H1 (cell line): ENCODE measurements around the gene PLEKHH3. TPM values are rescaled to one million over a fixed set of nuclear protein-coding genes. Genes with fewer than 3 reads are reported as not detected.

Experiments used
- CBX8 ChIP-seq: fragments of 300-800, 300-1000 bp; sonication (generic); IDR thresholded peaks from 2 replicates; pipeline ENCODE4 v1.7.1; 2016; ENCODE audit warnings: low read depth, low read length, borderline replicate concordance
- CTCF ChIP-seq, 3 experiments: IDR thresholded peaks; 1 replicate in 2 of 3; 2 replicates in 1 of 3; pipeline versions ENCODE4 v1.5.1 to v1.6.1; 2011; ENCODE audit warnings: low read length in 3 of 3, mild to moderate bottlenecking in 3 of 3, inconsistent platforms in 2 of 3, low read depth in 1 of 3, moderate library complexity in 1 of 3; ENCODE audit not compliant: insufficient read depth in 1 of 3; ENCODE audit errors: control extremely low read depth in 1 of 3
- E2F6 ChIP-seq: IDR thresholded peaks from 2 replicates; pipeline ENCODE4 v1.6.1; 2012; ENCODE audit warnings: inconsistent platforms
- GTF2F1 ChIP-seq: IDR thresholded peaks from 2 replicates; pipeline ENCODE4 v1.6.1; 2012; ENCODE audit warnings: low read depth, low read length, improper control_type of control experiment, borderline replicate concordance
- HDAC2 ChIP-seq, 2 experiments: fragments of 300-600 bp in 1 of 2; sonication (generic) in 1 of 2; IDR thresholded peaks; 2 replicates each; pipeline ENCODE4 v1.6.1; 2011 to 2012; ENCODE audit warnings: low read depth in 2 of 2, low read length in 2 of 2, mild to moderate bottlenecking in 2 of 2, moderate library complexity in 2 of 2, borderline replicate concordance in 1 of 2, inconsistent platforms in 1 of 2
- JUN ChIP-seq: IDR thresholded peaks from 2 replicates; pipeline ENCODE4 v1.6.1; 2011; ENCODE audit warnings: low read depth, mild to moderate bottlenecking, improper control_type of control experiment, low read length
- JUND ChIP-seq: IDR thresholded peaks from 2 replicates; pipeline ENCODE4 v1.6.1; 2011; ENCODE audit warnings: mild to moderate bottlenecking, improper control_type of control experiment, low read length
- MAX ChIP-seq: IDR thresholded peaks from 2 replicates; pipeline ENCODE4 v1.6.1; 2012; ENCODE audit warnings: inconsistent platforms
- NANOG ChIP-seq: IDR thresholded peaks from 2 replicates; pipeline ENCODE4 v1.6.1; 2011; ENCODE audit warnings: low read length, low read depth, mild to moderate bottlenecking, inconsistent platforms; ENCODE audit not compliant: insufficient read depth, poor library complexity, severe bottlenecking
- NRF1 ChIP-seq: IDR thresholded peaks from 2 replicates; pipeline ENCODE4 v1.6.1; 2011; ENCODE audit warnings: mild to moderate bottlenecking, low read depth, low read length, improper control_type of control experiment
- RBBP5 ChIP-seq: IDR thresholded peaks from 2 replicates; pipeline ENCODE4 v1.7.1; 2012; ENCODE audit warnings: low read depth, mild to moderate bottlenecking, inconsistent platforms, low read length, moderate library complexity, borderline replicate concordance
- RXRA ChIP-seq: IDR thresholded peaks from 2 replicates; pipeline ENCODE4 v1.6.1; 2011; ENCODE audit warnings: low read depth, mild to moderate bottlenecking, low read length, moderate library complexity; ENCODE audit not compliant: insufficient read depth
- SP1 ChIP-seq: IDR thresholded peaks from 2 replicates; pipeline ENCODE4 v1.6.1; 2011; ENCODE audit warnings: low read depth, low read length
- TCF12 ChIP-seq: IDR thresholded peaks from 2 replicates; pipeline ENCODE4 v1.6.1; 2011; ENCODE audit warnings: low read depth, mild to moderate bottlenecking, low read length
- polyA plus RNA-seq, 7 experiments: library from polyadenylated mRNA; depleted of rRNA in 3 of 7; stranded (reverse) in 5 of 7; unstranded in 2 of 7; fragments of >200 nt in 5 of 7; fragments of 200-250 nt in 2 of 7; gene quantifications; 1 replicate in 5 of 7; 2 replicates in 1 of 7; 4 replicates in 1 of 7; pipeline versions ENCODE4 v1.2.1 to v1.2.3, GENCODE V29; 2011 to 2013; ENCODE audit warnings: missing spikeins in 2 of 7, mixed read lengths in 2 of 7
- total RNA-seq: library from RNA; stranded (reverse); fragmentation: NEBNext Ultra II Directional; extraction: Animal tissue kit (Norgen Biotek cat#: 25700); gene quantifications from 2 replicates; pipeline ENCODE4 v1.2.1, GENCODE V29; 2021
- TF ChIP-seq, protein P1 (sequence below): IDR thresholded peaks from 2 replicates; pipeline ENCODE4 v1.6.1; 2011; ENCODE audit warnings: low read depth, mild to moderate bottlenecking, low read length; ENCODE audit not compliant: insufficient read depth
- TF ChIP-seq, protein P2 (sequence below): IDR thresholded peaks from 2 replicates; pipeline ENCODE4 v1.6.1; 2011; ENCODE audit warnings: low read length, improper control_type of control experiment

The PLEKHH3 gene
- total and polyA plus RNA-seq, 2 of the 8 experiments (the other 6 are each of a cell fraction or from before 2014, with no cell fraction given) = 11.1 to 13.5 TPM

- no peak for TF ChIP-seq RXRA
- no peak for TF ChIP-seq JUN
- TF ChIP-seq GTF2F1 = no peak
- 0 out of 2 replicates have a peak, but pooled peaks have one; percentile 24 for TF ChIP-seq SP1
- TF ChIP-seq, protein P1, sequence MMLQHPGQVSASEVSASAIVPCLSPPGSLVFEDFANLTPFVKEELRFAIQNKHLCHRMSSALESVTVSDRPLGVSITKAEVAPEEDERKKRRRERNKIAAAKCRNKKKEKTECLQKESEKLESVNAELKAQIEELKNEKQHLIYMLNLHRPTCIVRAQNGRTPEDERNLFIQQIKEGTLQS = no peak
- no peak for TF ChIP-seq JUND
- TF ChIP-seq, protein P2, sequence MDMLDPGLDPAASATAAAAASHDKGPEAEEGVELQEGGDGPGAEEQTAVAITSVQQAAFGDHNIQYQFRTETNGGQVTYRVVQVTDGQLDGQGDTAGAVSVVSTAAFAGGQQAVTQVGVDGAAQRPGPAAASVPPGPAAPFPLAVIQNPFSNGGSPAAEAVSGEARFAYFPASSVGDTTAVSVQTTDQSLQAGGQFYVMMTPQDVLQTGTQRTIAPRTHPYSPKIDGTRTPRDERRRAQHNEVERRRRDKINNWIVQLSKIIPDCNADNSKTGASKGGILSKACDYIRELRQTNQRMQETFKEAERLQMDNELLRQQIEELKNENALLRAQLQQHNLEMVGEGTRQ = no peak
- TF ChIP-seq TCF12 = no peak
- peak; percentile 54 to 83 (median 79) for TF ChIP-seq CTCF (IDR thresholded peaks at IDR 0.05; ENCODE audit: control extremely low read depth in 1 of 3, insufficient read depth in 1 of 3, low read depth in 1 of 3, low read length in 3 of 3)
- TF ChIP-seq NRF1 = no peak
- no peak for TF ChIP-seq NANOG
- no peak for TF ChIP-seq CBX8
- peak; percentile 31; the same call in 1 of the 2 replicates for TF ChIP-seq E2F6
- no peak for TF ChIP-seq HDAC2 (IDR thresholded peaks at IDR 0.05; ENCODE audit: borderline replicate concordance in 1 of 2, low read depth in 2 of 2, low read length in 2 of 2)
- peak; percentile 66 for TF ChIP-seq MAX
- no peak for TF ChIP-seq RBBP5
These were observed 58.2 kb downstream of the PLEKHH3 start (continued) for GRCh38 chr17:42618442-42619150.
